ENCODE measurements around the gene ETS1. TPM values are rescaled to one million over a fixed set of nuclear protein-coding genes. Genes with fewer than 3 reads are reported as not detected.

Gene ETS1
- total and polyA plus RNA-seq, 5 experiments from 2014 or later, result 407 to 962 (median 433) TPM

DNA sequence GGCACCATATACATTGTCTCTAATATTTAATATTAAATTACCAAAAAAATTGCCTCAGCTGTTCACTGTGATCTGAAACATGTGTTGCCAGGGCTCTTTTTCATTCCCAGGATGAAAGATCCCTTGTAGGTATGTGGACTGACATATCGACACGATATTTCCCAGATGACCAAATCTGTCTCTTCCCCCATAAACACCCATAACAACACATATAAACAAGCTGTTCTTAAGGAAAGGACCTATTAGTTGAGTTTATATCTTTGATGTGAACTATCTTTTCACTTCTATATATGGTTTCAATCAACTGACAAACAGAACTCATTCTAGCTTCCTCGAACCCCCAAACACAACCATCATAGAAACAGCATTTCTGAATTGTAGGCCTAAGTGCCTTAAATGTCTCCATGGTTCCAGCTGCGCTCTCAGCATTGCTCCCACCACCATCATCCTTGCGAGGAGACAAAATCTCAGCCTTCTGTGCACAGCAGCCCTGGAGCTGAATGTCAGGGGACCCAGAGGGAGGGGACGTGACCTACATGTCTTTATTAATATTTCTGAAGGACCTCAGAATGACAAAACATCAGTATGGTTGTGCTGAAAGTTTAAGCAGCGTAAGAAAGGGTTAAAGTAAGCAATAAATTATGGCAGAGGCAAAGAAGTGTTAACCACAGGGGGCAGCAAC lies 67.0 kb downstream of the ETS1 start:
- no peaks in the 10 kb centered on the region for H3K27me3 Mint-ChIP-seq
- peaks cover 27 to 64% (median 44%) of the 10 kb centered on the region in 4 donors for H3K4me1 Mint-ChIP-seq
- peaks cover 60 to 63% (median 63%) of the 10 kb centered on the region in 3 donors for H3K36me3 Mint-ChIP-seq
- no peaks in the 10 kb centered on the region for H3K9me3 Mint-ChIP-seq
- ATAC-seq (no peak), DNase-seq (peak in 1 of 10 donors; percentile 54)
- H3K27ac Mint-ChIP-seq, result peak overlapping the region; percentile 93 to 100 (median 96)
- H3K4me3 Mint-ChIP-seq, result peak overlapping the region; percentile 89 to 99 (median 98)
- POLR2A ChIA-PET, result interaction anchor here (0.6 to 28.4 kb wide), 19 partner anchors 9 to 239 kb away, joined by 3 to 603 read pairs (median 9); no protein-coding TSS in a partner anchor

GRCh38 chr11:128519338-128519737 lies 68.0 kb downstream of the ETS1 start:
- Mint-ChIP-seq H3K36me3 (peaks cover 64 to 70% (median 64%) of the 10 kb centered on the region in 3 donors), H3K4me3 (peak overlapping the region; percentile 89 to 99 (median 98)), H3K27ac (peak overlapping the region; percentile 93 to 98 (median 96)), H3K4me1 (peaks cover 31 to 64% (median 45%) of the 10 kb centered on the region in 4 donors), H3K27me3 (no peaks in the 10 kb centered on the region), H3K9me3 (no peaks in the 10 kb centered on the region)
- ATAC-seq, result no peak
- peak in 3 of 10 donors; percentile 18 to 35 (median 22) for DNase-seq
- POLR2A ChIA-PET, result interaction anchor here (0.6 to 28.4 kb wide), 21 partner anchors 14 to 228 kb away, joined by 3 to 603 read pairs (median 7); partner anchors contain the start of gene FLI1

DNA sequence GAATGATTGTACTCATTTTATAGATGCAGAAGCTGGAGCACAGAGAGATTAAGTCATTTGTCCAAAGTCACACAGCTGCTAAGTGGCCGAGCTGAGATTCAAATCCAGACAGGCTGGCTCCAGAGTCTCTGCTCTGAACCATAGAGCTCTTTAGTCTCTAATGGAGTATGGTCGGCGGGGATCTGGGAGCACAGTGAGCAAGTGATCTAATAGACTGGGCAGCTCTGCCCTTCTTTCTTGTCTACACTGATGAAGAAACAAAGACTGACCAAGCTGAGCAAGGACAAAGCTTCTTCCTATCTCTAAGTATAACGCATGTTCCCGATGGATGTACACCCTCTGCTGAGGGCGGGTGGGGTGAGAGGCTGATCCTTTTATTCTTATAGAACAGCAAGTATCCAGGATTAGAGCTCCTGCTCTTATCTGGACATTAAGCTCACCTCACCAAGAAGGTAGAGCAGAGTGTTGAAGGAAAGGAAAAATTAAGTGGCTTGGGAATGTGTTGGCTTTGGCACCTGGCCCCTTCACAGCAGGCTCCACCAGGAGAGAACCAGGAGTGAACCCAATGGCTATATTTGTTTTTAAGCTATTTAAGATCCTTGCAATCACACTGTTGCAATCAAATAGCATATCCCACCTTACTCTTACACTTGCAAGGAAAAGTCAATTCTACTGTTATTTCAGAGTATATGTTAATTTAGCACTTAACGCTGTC lies 68.7 kb downstream of the ETS1 start:
- peaks cover 29 to 65% (median 46%) of the 10 kb centered on the region in 4 donors for H3K4me1 Mint-ChIP-seq
- DNase-seq (peak in 3 of 10 donors; percentile 5 to 7 (median 5)), ATAC-seq (no peak)
- no peaks in the 10 kb centered on the region for H3K27me3 Mint-ChIP-seq
- POLR2A ChIA-PET, result interaction anchor here (0.9 to 28.4 kb wide), 21 partner anchors 7 to 346 kb away, joined by 3 to 603 read pairs (median 8); partner anchors contain the start of gene FLI1
- H3K9me3 Mint-ChIP-seq, result no peaks in the 10 kb centered on the region
- H3K36me3 Mint-ChIP-seq, result peaks cover 66 to 77% (median 68%) of the 10 kb centered on the region in 3 donors
- H3K27ac Mint-ChIP-seq, result peak overlapping the region; percentile 93 to 98 (median 96)
- peak overlapping the region; percentile 89 to 99 (median 98) for H3K4me3 Mint-ChIP-seq

GRCh38 chr11:128517451-128518230 lies 69.7 kb downstream of the ETS1 start:
- Mint-ChIP-seq H3K4me1 (peaks cover 28 to 65% (median 46%) of the 10 kb centered on the region in 4 donors), H3K27me3 (no peaks in the 10 kb centered on the region), H3K36me3 (peaks cover 73 to 85% (median 76%) of the 10 kb centered on the region in 3 donors), H3K9me3 (no peaks in the 10 kb centered on the region), H3K4me3 (peak overlapping the region; percentile 89 to 99 (median 98)), H3K27ac (peak overlapping the region; percentile 93 to 98 (median 96))
- DNase-seq (peak in 3 of 10 donors; percentile 17 to 28 (median 20)), ATAC-seq (no peak)
- POLR2A ChIA-PET, result interaction anchor here (1.1 to 28.4 kb wide), 16 partner anchors 8 to 345 kb away, joined by 3 to 603 read pairs (median 28); no protein-coding TSS in a partner anchor

GRCh38 chr11:128516886-128517285 lies 70.5 kb downstream of the ETS1 start:
- peak overlapping the region; percentile 93 to 98 (median 96) for H3K27ac Mint-ChIP-seq
- ATAC-seq, result no peak
- POLR2A ChIA-PET, result interaction anchor here (0.8 to 28.4 kb wide), 15 partner anchors 9 to 226 kb away, joined by 3 to 603 read pairs (median 38); no protein-coding TSS in a partner anchor
- H3K4me1 Mint-ChIP-seq, result peaks cover 36 to 71% (median 53%) of the 10 kb centered on the region in 4 donors
- H3K4me3 Mint-ChIP-seq, result peak overlapping the region; percentile 89 to 99 (median 98)
- DNase-seq, result peak in 2 of 10 donors; percentile 4 to 7
- peaks cover 81 to 93% (median 83%) of the 10 kb centered on the region in 3 donors for H3K36me3 Mint-ChIP-seq
- no peaks in the 10 kb centered on the region for H3K27me3 Mint-ChIP-seq
- H3K9me3 Mint-ChIP-seq, result no peaks in the 10 kb centered on the region

GRCh38 chr11:128515826-128516778 lies 71.3 kb downstream of the ETS1 start:
- H3K27ac Mint-ChIP-seq, result peak overlapping the region; percentile 93 to 98 (median 96)
- POLR2A ChIA-PET, result interaction anchor here (0.8 to 28.4 kb wide), 13 partner anchors 10 to 225 kb away, joined by 3 to 603 read pairs (median 17); no protein-coding TSS in a partner anchor
- no peaks in the 10 kb centered on the region for H3K27me3 Mint-ChIP-seq
- peak in 4 of 10 donors; percentile 7 to 60 (median 14) for DNase-seq
- H3K36me3 Mint-ChIP-seq, result peaks cover 77 to 98% (median 79%) of the 10 kb centered on the region in 3 donors
- H3K4me1 Mint-ChIP-seq, result peaks cover 40 to 79% (median 60%) of the 10 kb centered on the region in 4 donors
- ATAC-seq, result peak in 1 of 2 donors; percentile 5
- no peaks in the 10 kb centered on the region for H3K9me3 Mint-ChIP-seq
- H3K4me3 Mint-ChIP-seq, result peak overlapping the region; percentile 89 to 99 (median 98)

DNA sequence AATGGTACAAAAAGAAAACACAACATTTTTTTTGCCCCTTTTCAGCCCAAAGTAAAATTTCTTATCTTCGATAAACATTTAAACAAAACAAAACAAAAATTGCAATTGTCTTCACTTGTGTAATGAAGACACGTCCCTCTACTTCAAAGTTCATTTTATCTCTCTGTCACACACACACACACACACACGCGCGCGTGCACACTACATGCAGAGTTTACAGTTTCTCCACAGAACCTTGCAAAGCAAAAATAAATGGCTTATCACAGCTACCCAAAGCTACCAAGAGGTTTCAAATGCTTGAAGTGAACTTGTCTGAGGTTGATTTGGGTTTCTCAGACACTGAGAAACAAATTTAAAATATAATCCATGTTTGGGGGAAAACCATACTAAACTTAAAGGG lies 72.3 kb downstream of the ETS1 start:
- Mint-ChIP-seq H3K27me3 (no peaks in the 10 kb centered on the region), H3K4me3 (peak overlapping the region; percentile 89 to 99 (median 98)), H3K9me3 (no peaks in the 10 kb centered on the region), H3K36me3 (peaks cover 66 to 98% (median 69%) of the 10 kb centered on the region in 3 donors), H3K4me1 (peaks cover 45 to 89% (median 70%) of the 10 kb centered on the region in 4 donors), H3K27ac (peak overlapping the region; percentile 93 to 98 (median 96))
- POLR2A ChIA-PET, result interaction anchor here (1.3 to 28.4 kb wide), 7 partner anchors 8 to 224 kb away, joined by 5 to 603 read pairs (median 308); no protein-coding TSS in a partner anchor
- ATAC-seq (peak; percentile 7 to 17), DNase-seq (peak in 4 of 10 donors; percentile 31 to 66 (median 49))

- H3K4me1 Mint-ChIP-seq, result peaks cover 53 to 98% (median 80%) of the 10 kb centered on the region in 4 donors
- peaks cover 58 to 97% (median 63%) of the 10 kb centered on the region in 3 donors for H3K36me3 Mint-ChIP-seq
- peak overlapping the region; percentile 89 to 99 (median 98) for H3K4me3 Mint-ChIP-seq
- peak in 2 of 10 donors; percentile 8 to 13 for DNase-seq
- H3K9me3 Mint-ChIP-seq, result no peaks in the 10 kb centered on the region
- POLR2A ChIA-PET, result interaction anchor here (1.3 to 28.4 kb wide), 10 partner anchors 6 to 223 kb away, joined by 5 to 603 read pairs (median 353); no protein-coding TSS in a partner anchor
- peak in 1 of 2 donors; percentile 23 for ATAC-seq
- H3K27ac Mint-ChIP-seq, result peak overlapping the region; percentile 93 to 98 (median 96)
- H3K27me3 Mint-ChIP-seq, result no peaks in the 10 kb centered on the region
Observed at GRCh38 chr11:128513915-128514681, 73.3 kb downstream of the ETS1 start.

- Mint-ChIP-seq H3K36me3 (peaks cover 42 to 94% (median 55%) of the 10 kb centered on the region in 3 donors), H3K4me1 (peaks cover 53 to 99% (median 89%) of the 10 kb centered on the region in 4 donors), H3K4me3 (peak overlapping the region; percentile 89 to 99 (median 98)), H3K27me3 (no peaks in the 10 kb centered on the region), H3K9me3 (no peaks in the 10 kb centered on the region), H3K27ac (peak overlapping the region; percentile 93 to 98 (median 96))
- peak in 2 of 10 donors; percentile 52 to 67 for DNase-seq
- peak; percentile 14 to 27 for ATAC-seq
- POLR2A ChIA-PET, result interaction anchor here (0.8 to 28.4 kb wide), 13 partner anchors 8 to 222 kb away, joined by 3 to 603 read pairs (median 18); no protein-coding TSS in a partner anchor
Observed at GRCh38 chr11:128512474-128512996, 74.8 kb downstream of the ETS1 start.

Data from naive thymus-derived CD8-positive, alpha-beta T cell (primary cell).